Measurements from ENCODE around the gene DGCR2. TPM values are rescaled to one million over a fixed set of nuclear protein-coding genes. Genes with fewer than 3 reads are reported as not detected.

The DGCR2 gene
- total and polyA plus RNA-seq, 2 experiments from 2014 or later, result 18.5 to 83.0 TPM

- Mint-ChIP-seq H3K36me3 (ENCODE audit: low read depth) (no peaks in the 10 kb centered on the region), H3K4me1 (peaks cover 2% of the 10 kb centered on the region; the same call in 1 of the 3 replicates), H3K27ac (no peak overlapping the region), H3K4me3 (no peak overlapping the region), H3K9me3 (no peaks in the 10 kb centered on the region), H3K27me3 (ENCODE audit: insufficient read depth, low read depth, poor library complexity) (peaks cover 7% of the 10 kb centered on the region)
- H3K9me2 ChIP-seq (ENCODE audit: insufficient read depth), result no peaks in the 10 kb centered on the region
- H3F3A ChIP-seq (replicated peaks; ENCODE audit: low read depth), result no peaks in the 10 kb centered on the region
- no peak for ATAC-seq
- TF ChIP-seq ZNF114 (CRISPR knock-in tag; IDR thresholded peaks at IDR 0.05), result no peak
- no peak for TF ChIP-seq ETS1 (IDR thresholded peaks at IDR 0.05)
- no peak for TF ChIP-seq CTCF (conservative IDR thresholded peaks at IDR 0.05; ENCODE audit: low read depth in 2 of 2)
- TF ChIP-seq EZH2 (IDR thresholded peaks at IDR 0.05; ENCODE audit: low read depth, unreplicated experiment), result no peak
- no peaks in the 10 kb centered on the region; the same call in 1 of the 2 replicates for H4K20me1 ChIP-seq (replicated peaks; ENCODE audit: insufficient read depth)
- no peak overlapping the region for H2AFZ ChIP-seq
- H3K4me1 ChIP-seq (ENCODE audit: insufficient read depth), result no peaks in the 10 kb centered on the region
- no peak overlapping the region for H3K27ac ChIP-seq (ENCODE audit: low read depth)
- no peaks in the 10 kb centered on the region for H3K27me3 ChIP-seq (ENCODE audit: insufficient read depth)
- no peak for DNase-seq (ENCODE audit: low spot score)
- H3K4me3 ChIP-seq, result no peak overlapping the region
- no peak overlapping the region for H3K4me2 ChIP-seq
- no peaks in the 10 kb centered on the region for H3K79me2 ChIP-seq (replicated peaks; ENCODE audit: insufficient read depth)
- no peaks in the 10 kb centered on the region for H3K36me3 ChIP-seq (ENCODE audit: insufficient read depth)
Measured at GRCh38 chr22:18997306-18997924, 124.8 kb downstream of the DGCR2 start.

- no peaks in the 10 kb centered on the region for H3K9me3 Mint-ChIP-seq
- peaks cover 7% of the 10 kb centered on the region for H3K27me3 Mint-ChIP-seq (ENCODE audit: insufficient read depth, low read depth, poor library complexity)
- Histone ChIP-seq H2AFZ (no peak overlapping the region), H3F3A (replicated peaks; ENCODE audit: low read depth) (no peaks in the 10 kb centered on the region), H3K36me3 (ENCODE audit: insufficient read depth) (no peaks in the 10 kb centered on the region), H3K79me2 (replicated peaks; ENCODE audit: insufficient read depth) (no peaks in the 10 kb centered on the region), H3K4me3 (no peak overlapping the region), H3K27ac (ENCODE audit: low read depth) (no peak overlapping the region), H3K4me2 (no peak overlapping the region), H3K9me2 (ENCODE audit: insufficient read depth) (no peaks in the 10 kb centered on the region), H3K4me1 (ENCODE audit: insufficient read depth) (no peaks in the 10 kb centered on the region), H3K27me3 (ENCODE audit: insufficient read depth) (no peaks in the 10 kb centered on the region), H4K20me1 (replicated peaks; ENCODE audit: insufficient read depth) (no peaks in the 10 kb centered on the region; the same call in 1 of the 2 replicates)
- ATAC-seq (no peak), DNase-seq (ENCODE audit: low spot score) (no peak)
- H3K36me3 Mint-ChIP-seq (ENCODE audit: low read depth), result no peaks in the 10 kb centered on the region
- no peak for TF ChIP-seq EZH2 (IDR thresholded peaks at IDR 0.05; ENCODE audit: low read depth, unreplicated experiment)
- no peak overlapping the region for H3K4me3 Mint-ChIP-seq
- H3K27ac Mint-ChIP-seq, result no peak overlapping the region
- H3K4me1 Mint-ChIP-seq, result peaks cover 2% of the 10 kb centered on the region; the same call in 1 of the 3 replicates
Measured at GRCh38 chr22:18996376-18996900, 125.8 kb downstream of the DGCR2 start.

GRCh38 chr22:18995327-18995711 lies 126.9 kb downstream of the DGCR2 start:
- Histone ChIP-seq H3K36me3 (ENCODE audit: insufficient read depth) (no peaks in the 10 kb centered on the region), H3K4me2 (no peak overlapping the region), H3K27me3 (ENCODE audit: insufficient read depth) (no peaks in the 10 kb centered on the region), H3K4me1 (ENCODE audit: insufficient read depth) (no peaks in the 10 kb centered on the region), H3F3A (replicated peaks; ENCODE audit: low read depth) (no peaks in the 10 kb centered on the region), H2AFZ (no peak overlapping the region), H3K4me3 (no peak overlapping the region), H4K20me1 (replicated peaks; ENCODE audit: insufficient read depth) (no peaks in the 10 kb centered on the region; the same call in 1 of the 2 replicates), H3K79me2 (replicated peaks; ENCODE audit: insufficient read depth) (no peaks in the 10 kb centered on the region), H3K9me2 (ENCODE audit: insufficient read depth) (no peaks in the 10 kb centered on the region), H3K27ac (ENCODE audit: low read depth) (no peak overlapping the region)
- ATAC-seq (no peak), DNase-seq (ENCODE audit: low spot score) (no peak)
- H3K4me1 Mint-ChIP-seq, result peaks cover 2% of the 10 kb centered on the region; the same call in 1 of the 3 replicates
- no peaks in the 10 kb centered on the region for H3K9me3 Mint-ChIP-seq
- no peaks in the 10 kb centered on the region for H3K36me3 Mint-ChIP-seq (ENCODE audit: low read depth)
- H3K27me3 Mint-ChIP-seq (ENCODE audit: insufficient read depth, low read depth, poor library complexity), result peaks cover 7% of the 10 kb centered on the region
- no peak overlapping the region for H3K27ac Mint-ChIP-seq
- H3K4me3 Mint-ChIP-seq, result no peak overlapping the region
- TF ChIP-seq ZNF114 (CRISPR knock-in tag; IDR thresholded peaks at IDR 0.05), result no peak
- TF ChIP-seq ETS1 (IDR thresholded peaks at IDR 0.05), result no peak
- TF ChIP-seq CTCF (conservative IDR thresholded peaks at IDR 0.05; ENCODE audit: low read depth in 2 of 2), result no peak
- no peak for TF ChIP-seq NANOG (IDR thresholded peaks at IDR 0.05; ENCODE audit: borderline replicate concordance)
- TF ChIP-seq REST (IDR thresholded peaks at IDR 0.05; ENCODE audit: unreplicated experiment), result no peak

All from GM23338 (cell line).